Right atrium auricular region (tissue), 2 donors: Measurements from ENCODE around the gene CKAP2L. TPM values are rescaled to one million over a fixed set of nuclear protein-coding genes. Genes with fewer than 3 reads are reported as not detected.

Experiments
- DNase-seq: peaks from one replicate; pipeline ENCODE4 v3.0.0-alpha.2; 2019; ENCODE audit warnings: low spot score
- H3K27ac ChIP-seq, 2 donors: fragments of 200-600 bp; sonication (generic); 1 replicate in 1 of 2; 2 replicates in 1 of 2; pipeline ENCODE4 v1.5.1; 2016 to 2019
- H3K27me3 ChIP-seq, 2 donors: fragments of 200-600 bp; sonication (generic); one replicate each; pipeline versions ENCODE4 v1.5.1 to v1.6.0; 2017 to 2019
- H3K36me3 ChIP-seq: fragments of 200-600 bp; sonication (generic); one replicate; pipeline ENCODE4 v1.5.1; 2016
- H3K4me1 ChIP-seq, 2 donors: fragments of 200-600 bp; sonication (generic); one replicate each; pipeline versions ENCODE4 v1.5.1 to v1.6.0; 2017 to 2019
- H3K4me3 ChIP-seq, 2 donors: fragments of 200-600 bp; sonication (generic); 1 replicate in 1 of 2; 2 replicates in 1 of 2; pipeline ENCODE4 v1.5.1; 2017 to 2019; ENCODE audit warnings: mild to moderate bottlenecking in 1 of 2, moderate library complexity in 1 of 2
- H3K9me3 ChIP-seq, 2 donors: fragments of 200-600 bp; sonication (generic); one replicate each; pipeline ENCODE4 v1.5.1; 2019
- total RNA-seq, 2 donors: library from RNA; depleted of rRNA; stranded (reverse); fragments of >200 nt; gene quantifications; one replicate each; pipeline ENCODE4 v1.1.0, GENCODE V29; 2016
- TF ChIP-seq, protein P1 (sequence below), 2 donors: fragments of 200-600 bp; sonication (generic); IDR thresholded peaks; one replicate each; pipeline ENCODE4 v1.5.1; 2019; ENCODE audit warnings: antibody characterized with exemption in 2 of 2

The CKAP2L gene
- total RNA-seq, 2 donors from 2014 or later = 0.82 TPM; not detected in 1

DNA sequence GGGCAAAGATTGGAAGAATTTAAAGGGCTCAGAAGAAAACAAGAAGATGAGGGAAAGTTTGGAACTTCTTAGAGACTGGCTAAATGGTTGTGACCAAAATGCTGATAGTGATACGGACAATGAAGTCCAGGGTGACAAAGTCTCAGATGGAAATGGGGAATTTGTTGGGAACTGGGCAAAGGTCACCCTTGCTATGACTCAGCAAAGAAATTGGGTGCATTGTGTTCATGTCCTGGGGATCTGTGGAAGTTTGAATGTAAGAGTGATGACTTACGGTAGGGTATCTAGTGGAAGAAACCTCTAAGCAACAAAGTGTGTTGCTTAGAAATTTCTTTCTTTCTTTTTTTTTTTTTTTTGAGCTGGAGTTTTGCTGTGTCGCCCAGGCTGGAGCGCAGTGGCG is 25.9 kb upstream of the CKAP2L start:
- no peak for DNase-seq
- TF ChIP-seq, protein P1, sequence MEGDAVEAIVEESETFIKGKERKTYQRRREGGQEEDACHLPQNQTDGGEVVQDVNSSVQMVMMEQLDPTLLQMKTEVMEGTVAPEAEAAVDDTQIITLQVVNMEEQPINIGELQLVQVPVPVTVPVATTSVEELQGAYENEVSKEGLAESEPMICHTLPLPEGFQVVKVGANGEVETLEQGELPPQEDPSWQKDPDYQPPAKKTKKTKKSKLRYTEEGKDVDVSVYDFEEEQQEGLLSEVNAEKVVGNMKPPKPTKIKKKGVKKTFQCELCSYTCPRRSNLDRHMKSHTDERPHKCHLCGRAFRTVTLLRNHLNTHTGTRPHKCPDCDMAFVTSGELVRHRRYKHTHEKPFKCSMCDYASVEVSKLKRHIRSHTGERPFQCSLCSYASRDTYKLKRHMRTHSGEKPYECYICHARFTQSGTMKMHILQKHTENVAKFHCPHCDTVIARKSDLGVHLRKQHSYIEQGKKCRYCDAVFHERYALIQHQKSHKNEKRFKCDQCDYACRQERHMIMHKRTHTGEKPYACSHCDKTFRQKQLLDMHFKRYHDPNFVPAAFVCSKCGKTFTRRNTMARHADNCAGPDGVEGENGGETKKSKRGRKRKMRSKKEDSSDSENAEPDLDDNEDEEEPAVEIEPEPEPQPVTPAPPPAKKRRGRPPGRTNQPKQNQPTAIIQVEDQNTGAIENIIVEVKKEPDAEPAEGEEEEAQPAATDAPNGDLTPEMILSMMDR (IDR thresholded peaks at IDR 0.05) = no peak
- no peaks in the 10 kb centered on the region for H3K4me1 ChIP-seq
- no peaks in the 10 kb centered on the region for H3K9me3 ChIP-seq
- no peak overlapping the region for H3K4me3 ChIP-seq
- H3K27me3 ChIP-seq = no peaks in the 10 kb centered on the region
- no peak overlapping the region for H3K27ac ChIP-seq
- no peaks in the 10 kb centered on the region for H3K36me3 ChIP-seq

DNA sequence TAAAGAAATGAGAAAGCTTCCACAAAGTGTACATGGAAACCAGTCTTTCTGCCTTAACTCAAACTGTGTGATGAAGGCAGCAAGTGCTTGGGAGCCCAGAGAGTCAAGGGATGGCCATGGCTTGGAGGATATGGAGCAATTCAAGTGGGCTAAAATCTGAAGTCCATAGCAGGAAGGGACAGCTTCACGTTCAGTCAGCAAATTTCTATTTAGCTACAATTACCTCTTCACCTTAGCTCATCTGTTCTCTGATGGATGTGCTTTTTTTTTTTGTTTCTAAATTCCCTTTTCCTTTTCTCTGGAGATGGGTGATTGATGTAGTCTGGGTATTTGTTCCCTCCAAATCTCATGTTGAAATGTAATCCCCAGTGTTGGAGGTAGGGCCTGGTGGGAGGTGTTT is 24.8 kb upstream of the CKAP2L start:
- Histone ChIP-seq H3K4me3 (no peak overlapping the region), H3K27me3 (no peaks in the 10 kb centered on the region), H3K27ac (no peak overlapping the region), H3K9me3 (no peaks in the 10 kb centered on the region), H3K36me3 (no peaks in the 10 kb centered on the region), H3K4me1 (no peaks in the 10 kb centered on the region)
- TF ChIP-seq, protein P1 (IDR thresholded peaks at IDR 0.05) = no peak
- no peak for DNase-seq

DNA sequence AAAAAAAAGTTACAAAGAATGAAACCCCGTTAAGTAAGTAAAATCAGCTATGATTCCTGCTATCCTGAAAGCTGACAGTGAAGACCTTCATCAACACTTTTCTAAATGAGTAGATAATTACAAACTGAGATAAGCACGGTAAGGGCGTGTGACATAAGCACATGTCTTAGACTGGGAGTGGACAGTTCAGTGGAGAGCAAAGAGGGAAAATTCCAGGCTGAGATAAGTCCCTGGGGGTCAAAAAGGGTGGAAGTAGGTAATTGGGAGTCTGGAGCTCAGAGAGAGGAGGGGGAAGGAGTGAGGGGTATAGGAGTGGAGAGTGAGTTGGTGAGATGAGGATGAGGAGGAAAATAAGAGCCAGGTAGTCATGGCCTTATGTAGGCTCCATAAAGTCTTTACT is 24.2 kb upstream of the CKAP2L start:
- H3K27ac ChIP-seq = no peak overlapping the region
- H3K4me1 ChIP-seq = no peaks in the 10 kb centered on the region
- H3K36me3 ChIP-seq = no peaks in the 10 kb centered on the region
- TF ChIP-seq, protein P1 (IDR thresholded peaks at IDR 0.05) = no peak
- H3K4me3 ChIP-seq = no peak overlapping the region
- no peak for DNase-seq
- no peaks in the 10 kb centered on the region for H3K9me3 ChIP-seq
- H3K27me3 ChIP-seq = no peaks in the 10 kb centered on the region

DNA sequence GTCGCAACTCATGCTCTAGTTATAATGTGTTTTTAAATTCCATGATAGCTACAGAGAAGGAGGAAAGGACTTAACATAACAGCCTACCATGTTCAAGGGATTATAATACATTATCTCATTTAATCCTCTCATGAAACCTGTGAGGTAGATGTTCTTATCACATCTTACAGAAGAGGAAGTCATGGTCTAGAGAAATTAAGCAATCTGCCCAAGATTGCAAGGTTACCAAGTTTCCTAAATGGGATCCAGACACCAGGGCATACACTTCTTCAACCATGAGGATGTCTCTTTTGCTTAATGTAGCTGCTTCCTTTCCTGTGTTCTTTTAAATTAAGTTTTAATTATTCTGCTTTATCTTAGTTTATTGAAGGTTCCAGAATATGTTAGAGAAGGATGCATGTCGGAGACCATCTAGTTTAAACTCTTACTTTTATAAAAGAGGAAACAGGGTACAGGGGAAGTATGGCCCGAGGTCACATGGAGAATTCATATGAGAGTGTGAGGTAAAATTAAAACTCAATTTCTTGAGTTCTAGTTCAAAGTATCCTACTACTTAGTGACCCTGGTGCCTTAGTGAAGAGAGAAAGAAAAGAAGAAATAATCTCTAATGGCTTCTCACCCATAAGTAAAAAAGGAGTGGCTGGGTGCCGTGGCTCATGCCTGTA is 23.5 kb upstream of the CKAP2L start:
- Histone ChIP-seq H3K4me1 (no peaks in the 10 kb centered on the region), H3K36me3 (no peaks in the 10 kb centered on the region), H3K9me3 (no peaks in the 10 kb centered on the region), H3K27me3 (no peaks in the 10 kb centered on the region), H3K4me3 (no peak overlapping the region), H3K27ac (no peak overlapping the region)
- TF ChIP-seq, protein P1 (IDR thresholded peaks at IDR 0.05) = no peak
- no peak for DNase-seq

DNA sequence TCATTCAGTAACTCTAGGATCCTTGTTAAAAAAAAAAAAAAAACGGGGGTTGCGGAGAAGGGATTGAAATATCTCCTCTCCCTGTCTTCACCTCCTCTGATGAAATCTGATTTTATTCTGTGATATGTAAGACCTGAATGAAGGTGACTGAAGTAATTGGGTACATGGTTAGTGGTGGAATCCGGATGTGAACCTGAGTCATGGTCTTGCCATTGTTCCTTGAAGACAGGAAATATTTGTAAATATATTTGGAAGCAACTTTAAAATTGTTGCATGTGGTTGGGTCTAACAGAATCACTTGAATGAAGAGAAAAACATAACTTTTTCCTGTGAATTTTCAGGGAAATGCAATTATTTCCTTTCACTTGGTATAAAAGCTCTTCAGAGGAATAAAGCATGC is 22.9 kb upstream of the CKAP2L start:
- no peaks in the 10 kb centered on the region for H3K9me3 ChIP-seq
- TF ChIP-seq, protein P1 (IDR thresholded peaks at IDR 0.05) = no peak
- no peak overlapping the region for H3K4me3 ChIP-seq
- no peaks in the 10 kb centered on the region for H3K4me1 ChIP-seq
- H3K27ac ChIP-seq = no peak overlapping the region
- no peak for DNase-seq
- no peaks in the 10 kb centered on the region for H3K36me3 ChIP-seq
- no peaks in the 10 kb centered on the region for H3K27me3 ChIP-seq
